HG02870 (cell line): Measurements from ENCODE around the gene TAP1.
"Not testable (repeated sequence)": the region's sequence is repeated elsewhere in the genome, so short reads cannot be mapped to it uniquely, and the experiment has no call there.

Experiments used
- ATAC-seq: cut with Tn5 transposase; IDR thresholded peaks from one replicate; pipeline ENCODE4 v1.9.1; 2021; ENCODE audit warnings: mild to moderate bottlenecking, moderate library complexity; ENCODE audit not compliant: unreplicated experiment

TAP1 gene

DNA sequence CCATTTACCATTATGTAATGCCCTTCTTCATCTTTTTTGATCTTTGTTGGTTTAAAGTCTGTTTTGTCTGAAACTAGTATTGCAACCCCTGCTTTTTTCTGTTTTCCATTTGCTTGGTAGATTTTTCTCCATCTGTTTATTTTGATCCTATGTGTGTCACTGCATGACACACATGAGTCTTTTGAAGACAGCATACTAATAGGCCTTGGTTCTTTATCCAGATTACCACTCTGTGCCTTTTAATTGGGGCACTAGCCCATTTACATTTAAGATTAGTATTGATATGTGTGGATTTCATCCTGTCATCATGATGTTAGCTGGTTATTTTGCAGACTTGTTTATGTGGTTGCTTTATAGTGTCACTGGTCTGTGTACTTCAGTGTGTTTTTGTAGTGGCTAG, 48.1 kb downstream of the TAP1 start:
- not testable (repeated sequence) for ATAC-seq

DNA sequence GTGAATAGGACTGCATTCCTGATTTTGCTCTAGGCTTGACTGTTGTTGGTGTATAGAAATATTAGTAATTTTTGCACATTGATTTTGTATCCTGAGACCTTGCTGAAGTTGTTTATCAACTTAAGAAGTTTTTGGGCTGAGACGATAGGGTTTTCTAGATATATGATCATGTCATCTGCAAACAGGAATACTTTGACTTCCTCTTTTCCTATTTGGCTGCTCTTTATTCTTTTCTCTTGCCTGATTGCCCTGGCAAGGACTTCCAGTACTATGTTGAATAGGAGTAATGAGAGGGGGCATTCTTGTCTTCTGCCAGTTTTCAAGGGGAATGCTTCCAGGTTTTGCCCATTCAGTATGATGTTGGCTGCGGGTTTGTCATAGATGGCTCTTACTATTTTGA, 50.1 kb downstream of the TAP1 start:
- no peak for ATAC-seq

DNA sequence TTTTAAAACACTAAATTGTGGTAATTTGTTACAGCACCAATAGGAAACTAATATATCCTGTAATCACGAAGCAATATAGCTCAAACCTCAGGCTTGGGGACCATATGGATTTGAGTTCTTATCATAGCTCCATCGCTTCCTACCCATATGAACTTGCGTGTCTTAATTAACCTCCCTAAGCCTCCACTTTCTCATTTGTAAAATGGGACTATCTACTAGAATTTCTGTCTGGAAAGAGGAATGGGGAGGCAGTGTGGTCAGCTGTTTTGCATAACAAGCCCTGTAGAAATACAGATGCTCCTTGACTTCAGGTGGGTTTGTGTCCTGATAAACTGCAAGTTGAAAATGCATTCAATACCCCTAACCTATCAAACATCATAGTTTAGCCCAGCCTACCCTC, 53.8 kb downstream of the TAP1 start:
- ATAC-seq, result no peak

DNA sequence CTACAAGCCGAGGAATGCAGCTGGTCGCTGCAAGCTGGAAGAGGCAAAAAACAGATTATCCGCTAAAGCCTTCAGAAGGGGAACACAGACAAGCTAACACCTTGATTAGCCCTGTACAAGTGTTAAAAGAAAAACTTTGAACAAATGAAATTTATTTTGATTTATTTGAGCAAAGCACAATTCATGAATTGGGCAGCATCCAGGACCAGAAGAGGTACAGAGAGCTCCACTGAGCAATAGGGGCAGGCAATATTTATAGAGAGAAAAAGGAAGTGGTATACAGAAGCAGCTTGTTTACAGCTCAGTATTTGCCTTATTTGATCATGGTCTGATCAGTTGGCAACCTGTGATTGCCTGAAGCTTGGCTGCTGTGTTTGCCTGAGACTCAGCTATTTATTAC, 54.3 kb downstream of the TAP1 start:
- ATAC-seq, result no peak

DNA sequence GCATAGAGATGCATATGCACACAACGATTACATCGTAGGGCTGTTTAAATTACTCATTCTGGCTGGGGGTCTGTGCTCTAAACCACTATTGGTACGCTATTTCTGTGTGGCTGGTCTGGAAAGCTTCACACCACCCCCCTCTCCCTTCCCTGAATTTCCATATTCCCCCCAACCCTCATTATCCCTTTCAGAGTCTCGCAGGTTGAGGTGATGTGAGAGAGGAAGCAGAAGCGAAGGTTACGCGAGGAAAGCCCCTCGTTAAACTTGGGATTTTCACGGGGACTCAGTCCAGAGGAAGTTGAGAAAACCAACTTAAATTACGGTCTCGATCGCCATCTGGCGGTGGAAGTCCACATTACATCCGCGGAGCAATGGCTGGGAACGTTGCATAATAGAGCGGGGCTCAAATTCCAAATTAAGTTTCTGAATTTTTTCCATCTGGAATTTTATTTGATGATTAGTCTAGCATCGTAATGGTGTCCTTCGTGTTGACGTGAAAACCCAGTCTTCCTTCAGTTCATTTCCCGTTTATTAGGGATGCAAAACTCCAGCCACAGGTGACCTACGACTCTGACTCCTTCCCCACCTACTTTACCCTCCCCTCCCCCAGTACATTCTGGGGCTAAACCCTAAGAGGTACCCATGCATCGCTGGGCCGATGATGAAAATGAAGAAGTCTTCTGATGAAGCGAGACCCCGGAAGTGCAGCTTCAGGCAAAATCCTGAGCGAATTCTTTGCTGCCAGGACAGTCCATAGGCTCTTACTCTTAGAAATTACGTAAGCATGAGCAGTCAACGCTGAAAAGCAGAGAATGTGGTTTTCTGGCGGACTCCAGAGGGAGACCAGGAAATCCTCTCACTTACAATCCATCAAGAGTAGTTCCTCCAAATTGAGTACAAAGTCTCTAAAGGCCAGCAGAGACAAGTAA, 56.4 kb downstream of the TAP1 start:
- ATAC-seq, result no peak
